Suprapubic skin (tissue), 4 donors: ENCODE data around the gene ESX1.

Source experiments
- POLR2A ChIP-seq, 2 donors: fragments of 450-650 bp; IDR thresholded peaks; one replicate each; pipeline ENCODE4 v1.6.1; 2017; ENCODE audit warnings: antibody characterized with exemption in 2 of 2, mild to moderate bottlenecking in 2 of 2, moderate library complexity in 2 of 2
- POLR2AphosphoS5 ChIP-seq, 3 donors: sonication (generic); formaldehyde crosslinking; IDR thresholded peaks; one replicate each; pipeline ENCODE4 v1.6.1; 2017; ENCODE audit warnings: antibody characterized with exemption in 3 of 3
- TF ChIP-seq, protein P1 (sequence below), 2 donors: fragments of 200-600 bp in 1 of 2; fragments of 450-650 bp in 1 of 2; sonication (generic) in 1 of 2; IDR thresholded peaks; one replicate each; pipeline ENCODE4 v1.5.1; 2016 to 2019; ENCODE audit warnings: antibody characterized with exemption in 2 of 2, mild to moderate bottlenecking in 1 of 2, moderate library complexity in 1 of 2

DNA sequence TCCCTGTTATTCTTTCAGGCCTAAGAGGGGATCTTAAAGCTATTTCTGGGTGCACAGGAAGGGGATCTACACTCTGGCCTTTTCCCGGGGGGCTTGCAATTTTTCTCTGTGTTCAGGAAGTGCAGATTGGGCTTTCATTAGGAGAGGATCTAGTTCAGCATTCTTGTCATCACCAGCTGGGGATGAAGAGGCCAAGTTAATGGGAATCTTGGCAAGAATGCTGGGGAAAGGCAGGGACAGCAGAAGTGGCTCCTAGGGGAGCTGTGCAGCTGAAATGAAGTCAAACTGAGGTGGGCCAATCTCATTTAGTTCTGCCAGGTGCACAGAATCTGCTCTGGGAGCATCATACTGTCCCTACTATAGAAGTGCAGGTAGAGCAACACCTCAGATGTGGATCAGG lies 40.9 kb upstream of the ESX1 start:
- no peak for TF ChIP-seq POLR2AphosphoS5 (IDR thresholded peaks at IDR 0.05)
- TF ChIP-seq POLR2A (IDR thresholded peaks at IDR 0.05): no peak
- TF ChIP-seq, protein P1, sequence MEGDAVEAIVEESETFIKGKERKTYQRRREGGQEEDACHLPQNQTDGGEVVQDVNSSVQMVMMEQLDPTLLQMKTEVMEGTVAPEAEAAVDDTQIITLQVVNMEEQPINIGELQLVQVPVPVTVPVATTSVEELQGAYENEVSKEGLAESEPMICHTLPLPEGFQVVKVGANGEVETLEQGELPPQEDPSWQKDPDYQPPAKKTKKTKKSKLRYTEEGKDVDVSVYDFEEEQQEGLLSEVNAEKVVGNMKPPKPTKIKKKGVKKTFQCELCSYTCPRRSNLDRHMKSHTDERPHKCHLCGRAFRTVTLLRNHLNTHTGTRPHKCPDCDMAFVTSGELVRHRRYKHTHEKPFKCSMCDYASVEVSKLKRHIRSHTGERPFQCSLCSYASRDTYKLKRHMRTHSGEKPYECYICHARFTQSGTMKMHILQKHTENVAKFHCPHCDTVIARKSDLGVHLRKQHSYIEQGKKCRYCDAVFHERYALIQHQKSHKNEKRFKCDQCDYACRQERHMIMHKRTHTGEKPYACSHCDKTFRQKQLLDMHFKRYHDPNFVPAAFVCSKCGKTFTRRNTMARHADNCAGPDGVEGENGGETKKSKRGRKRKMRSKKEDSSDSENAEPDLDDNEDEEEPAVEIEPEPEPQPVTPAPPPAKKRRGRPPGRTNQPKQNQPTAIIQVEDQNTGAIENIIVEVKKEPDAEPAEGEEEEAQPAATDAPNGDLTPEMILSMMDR (IDR thresholded peaks at IDR 0.05): no peak
